Measurements from ENCODE around the gene CIP2A.

Gene CIP2A

GRCh38 chr3:108509871-108510270, 79.4 kb downstream of the CIP2A start:
- DNase-seq: no peak

GRCh38 chr3:108509263-108509662, 80.0 kb downstream of the CIP2A start:
- DNase-seq: no peak

- no peak for DNase-seq
These were observed 81.3 kb downstream of the CIP2A start for GRCh38 chr3:108507902-108508301.

- no peak for DNase-seq
These were observed 83.4 kb downstream of the CIP2A start for GRCh38 chr3:108505811-108506210.

- DNase-seq: no peak
These were observed 85.5 kb downstream of the CIP2A start for GRCh38 chr3:108503722-108504121.

- DNase-seq: no peak
These were observed 87.7 kb downstream of the CIP2A start for GRCh38 chr3:108501535-108501934.

- peak; percentile 24 for DNase-seq
These were observed 88.5 kb downstream of the CIP2A start for GRCh38 chr3:108500728-108501127.
